ENCODE results near the gene NPM1. TPM values are rescaled to one million over a fixed set of nuclear protein-coding genes. Genes with fewer than 3 reads are reported as not detected.
"Not testable (repeated sequence)": the region's sequence is repeated elsewhere in the genome, so short reads cannot be mapped to it uniquely, and the experiment has no call there.

The NPM1 gene
- total RNA-seq, 2 donors from 2014 or later: 1,997 to 2,127 TPM

GRCh38 chr5:171355302-171355724, 32.3 kb upstream of the NPM1 start:
- H3K4me3 Mint-ChIP-seq: no peak overlapping the region
- DNase-seq: no peak

DNA sequence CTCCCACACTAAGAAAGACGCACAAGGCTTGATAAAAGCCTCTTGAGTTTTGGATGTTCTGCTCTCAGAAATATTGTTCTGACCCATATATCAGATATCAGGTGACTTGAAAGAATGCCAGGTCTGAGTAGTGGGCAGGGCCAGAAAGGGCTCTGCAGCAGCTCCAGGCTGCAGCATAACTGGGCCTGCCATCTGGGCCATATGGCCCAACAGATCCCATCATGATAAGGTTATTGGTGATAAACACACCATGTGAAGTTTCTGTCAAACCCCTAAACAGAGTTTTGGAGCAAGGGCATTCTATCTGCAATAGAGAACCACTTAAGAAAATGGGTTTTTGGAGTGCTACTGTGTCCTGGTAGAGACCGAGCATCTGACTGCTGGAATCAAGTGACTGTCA, 29.8 kb upstream of the NPM1 start:
- Mint-ChIP-seq H3K36me3 (ENCODE audit: low read depth) (no peaks in the 10 kb centered on the region), H3K9me3 (no peaks in the 10 kb centered on the region), H3K4me3 (no peak overlapping the region), H3K4me1 (no peaks in the 10 kb centered on the region), H3K27me3 (ENCODE audit: insufficient read depth) (no peaks in the 10 kb centered on the region), H3K27ac (no peak overlapping the region)
- WGBS, 2 experiments (ENCODE audit: insufficient coverage in 1 of 2, insufficient read length in 1 of 2): 96 to 100% methylated on average over 2 of the region's 2 CpGs
- no peak for DNase-seq
- Histone ChIP-seq H3K9me3 (ENCODE audit: control insufficient read depth, low read length) (no peaks in the 10 kb centered on the region), H3K27me3 (ENCODE audit: control insufficient read depth, insufficient read depth, low read length, poor library complexity, severe bottlenecking) (no peaks in the 10 kb centered on the region), H3K27ac (ENCODE audit: low read depth, low read length) (no peak overlapping the region), H3K4me3 (ENCODE audit: low read length) (no peak overlapping the region), H3K4me1 (ENCODE audit: control insufficient read depth, insufficient read depth, low read length) (no peaks in the 10 kb centered on the region), H3K36me3 (ENCODE audit: control insufficient read depth, insufficient read depth, low read length) (no peaks in the 10 kb centered on the region), H3K9ac (ENCODE audit: extremely low read depth, low read length, poor library complexity, severe bottlenecking) (no peak overlapping the region)
- no peak for TF ChIP-seq CTCF (conservative IDR thresholded peaks at IDR 0.05)

More at GRCh38 chr5:171355302-171355724, 32.3 kb upstream of the NPM1 start:
- Histone ChIP-seq H3K27me3 (ENCODE audit: control insufficient read depth, insufficient read depth, low read length, poor library complexity, severe bottlenecking) (no peaks in the 10 kb centered on the region), H3K9me3 (ENCODE audit: control insufficient read depth, low read length) (no peaks in the 10 kb centered on the region), H3K36me3 (ENCODE audit: control insufficient read depth, insufficient read depth, low read length) (no peaks in the 10 kb centered on the region), H3K9ac (ENCODE audit: extremely low read depth, low read length, poor library complexity, severe bottlenecking) (no peak overlapping the region), H3K4me3 (ENCODE audit: low read length) (no peak overlapping the region), H3K4me1 (ENCODE audit: control insufficient read depth, insufficient read depth, low read length) (no peaks in the 10 kb centered on the region), H3K27ac (ENCODE audit: low read depth, low read length) (no peak overlapping the region)
- Mint-ChIP-seq H3K9me3 (no peaks in the 10 kb centered on the region), H3K36me3 (ENCODE audit: low read depth) (no peaks in the 10 kb centered on the region), H3K27me3 (ENCODE audit: insufficient read depth) (no peaks in the 10 kb centered on the region), H3K4me1 (no peaks in the 10 kb centered on the region), H3K27ac (no peak overlapping the region)
- no peak for TF ChIP-seq CTCF (conservative IDR thresholded peaks at IDR 0.05)
- 94 to 97% methylated on average over 5 of the region's 5 CpGs for WGBS, 2 experiments (ENCODE audit: insufficient coverage in 1 of 2, insufficient read length in 1 of 2)

- not testable (repeated sequence) for H3K27ac ChIP-seq (ENCODE audit: low read depth, low read length); H3K9me3 Mint-ChIP-seq; H3K9ac ChIP-seq (ENCODE audit: extremely low read depth, low read length, poor library complexity, severe bottlenecking); H3K4me1 Mint-ChIP-seq; H3K4me1 ChIP-seq (ENCODE audit: control insufficient read depth, insufficient read depth, low read length); H3K27me3 ChIP-seq (ENCODE audit: control insufficient read depth, insufficient read depth, low read length, poor library complexity, severe bottlenecking); H3K9me3 ChIP-seq (ENCODE audit: control insufficient read depth, low read length); H3K36me3 ChIP-seq (ENCODE audit: control insufficient read depth, insufficient read depth, low read length); H3K4me3 Mint-ChIP-seq; H3K36me3 Mint-ChIP-seq (ENCODE audit: low read depth); H3K27ac Mint-ChIP-seq; DNase-seq; H3K27me3 Mint-ChIP-seq (ENCODE audit: insufficient read depth); H3K4me3 ChIP-seq (ENCODE audit: low read length)
- WGBS, 2 experiments (ENCODE audit: insufficient coverage in 1 of 2, insufficient read length in 1 of 2): 81 to 83% methylated on average over 6 to 7 of the region's 7 CpGs
These were observed 26.5 kb upstream of the NPM1 start for GRCh38 chr5:171361151-171361550.

- not testable (repeated sequence) for H3K27me3 ChIP-seq (ENCODE audit: control insufficient read depth, insufficient read depth, low read length, poor library complexity, severe bottlenecking); DNase-seq; H3K9me3 Mint-ChIP-seq; H3K4me1 ChIP-seq (ENCODE audit: control insufficient read depth, insufficient read depth, low read length); H3K36me3 ChIP-seq (ENCODE audit: control insufficient read depth, insufficient read depth, low read length); H3K36me3 Mint-ChIP-seq (ENCODE audit: low read depth); H3K9ac ChIP-seq (ENCODE audit: extremely low read depth, low read length, poor library complexity, severe bottlenecking); H3K27me3 Mint-ChIP-seq (ENCODE audit: insufficient read depth); H3K4me3 ChIP-seq (ENCODE audit: low read length); H3K4me3 Mint-ChIP-seq; H3K27ac Mint-ChIP-seq; H3K27ac ChIP-seq (ENCODE audit: low read depth, low read length); H3K9me3 ChIP-seq (ENCODE audit: control insufficient read depth, low read length); H3K4me1 Mint-ChIP-seq
- WGBS, 2 experiments (ENCODE audit: insufficient coverage in 1 of 2, insufficient read length in 1 of 2): 100% methylated on average over 2 to 3 of the region's 3 CpGs
These were observed 24.4 kb upstream of the NPM1 start for GRCh38 chr5:171363249-171363648.
